GM21737 (cell line): Measurements from ENCODE around the gene PGM2L1.
"Not testable (repeated sequence)": the region's sequence is repeated elsewhere in the genome, so short reads cannot be mapped to it uniquely, and the experiment has no call there.

ENCODE experiments used
- ATAC-seq: cut with Tn5 transposase; IDR thresholded peaks from one replicate; pipeline ENCODE4 v1.9.1; 2021; ENCODE audit warnings: mild to moderate bottlenecking, moderate library complexity; ENCODE audit not compliant: unreplicated experiment

The PGM2L1 gene

DNA sequence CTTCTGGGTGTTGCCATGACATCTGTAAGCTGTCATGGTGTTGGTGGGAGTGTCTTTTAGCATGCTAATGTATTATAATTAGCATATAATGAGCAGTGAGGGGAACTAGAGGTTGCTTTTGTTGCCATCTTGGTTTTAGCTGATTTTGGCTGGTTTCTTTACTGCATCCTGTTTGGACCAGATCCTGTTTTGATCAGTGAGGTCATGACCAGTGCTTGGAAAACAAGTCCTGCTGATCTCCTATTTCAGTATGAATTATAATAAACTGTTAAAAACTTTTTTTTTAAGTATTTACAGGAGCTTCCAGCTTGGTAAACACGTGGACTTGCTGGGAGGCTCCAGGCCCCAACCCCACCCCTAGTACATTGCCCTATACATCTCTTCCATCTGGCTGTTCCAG, 56.3 kb downstream of the PGM2L1 start:
- no peak for ATAC-seq

DNA sequence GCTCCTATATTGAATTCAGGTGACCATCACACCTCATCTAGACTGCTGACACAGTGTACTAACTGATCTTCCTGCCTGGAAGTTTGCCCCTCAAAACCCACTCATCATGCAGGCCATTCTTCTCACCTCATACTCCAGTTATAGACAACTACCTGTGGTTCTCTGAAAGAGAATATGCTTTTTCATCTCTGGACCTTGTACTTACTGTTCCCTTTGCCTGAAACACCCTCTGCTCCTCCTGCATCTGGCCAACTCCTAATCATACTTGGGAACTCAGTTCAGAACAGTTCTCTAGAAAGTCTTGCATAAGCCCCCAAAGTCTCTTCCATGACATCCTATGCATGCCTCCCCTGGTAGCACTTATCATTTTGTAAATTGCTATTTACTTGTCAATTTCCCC, 58.6 kb downstream of the PGM2L1 start:
- no peak for ATAC-seq

DNA sequence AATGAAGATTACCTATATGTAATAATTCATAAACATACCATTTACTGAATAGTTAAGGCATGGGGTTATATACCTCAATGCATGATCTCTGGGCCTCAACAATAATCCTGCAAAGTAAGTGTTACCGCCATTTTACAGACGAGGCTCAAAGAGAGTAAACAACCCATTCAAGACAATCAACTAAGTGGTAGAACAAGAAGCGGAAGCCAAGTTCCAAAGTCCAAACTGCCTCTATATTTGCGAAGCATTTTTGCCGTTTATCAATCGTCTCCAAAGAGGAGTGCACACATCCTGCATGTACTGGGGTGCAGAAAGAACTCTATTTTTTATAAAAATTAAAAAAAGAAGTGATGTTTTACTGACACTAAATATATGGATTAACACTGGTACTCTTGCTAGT, 59.3 kb downstream of the PGM2L1 start:
- ATAC-seq = no peak

GRCh38 chr11:74333193-74333592, 65.0 kb downstream of the PGM2L1 start:
- ATAC-seq = no peak

- ATAC-seq = no peak
Measured at GRCh38 chr11:74332291-74332690, 65.9 kb downstream of the PGM2L1 start.

DNA sequence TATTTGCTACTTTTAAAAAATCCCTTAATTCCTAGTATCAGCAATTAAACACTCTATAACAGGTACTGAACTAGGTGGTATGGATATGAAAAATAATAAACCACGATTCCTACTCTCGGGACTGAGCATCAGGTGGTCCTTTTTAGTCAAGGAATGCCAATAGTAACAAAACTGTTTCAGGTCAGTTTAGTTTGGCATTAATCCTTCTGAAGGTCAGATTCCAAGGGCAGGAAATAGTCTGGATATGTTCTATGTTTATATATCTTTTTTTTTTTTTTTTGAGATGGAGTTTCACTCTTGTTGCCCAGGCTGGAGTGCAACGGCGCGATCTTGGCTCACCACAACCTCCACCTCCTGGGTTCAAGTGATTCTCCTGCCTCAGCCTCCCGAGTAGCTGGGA, 67.2 kb downstream of the PGM2L1 start:
- not testable (repeated sequence) for ATAC-seq

GRCh38 chr11:74330075-74330858, 68.0 kb downstream of the PGM2L1 start:
- no peak for ATAC-seq

GRCh38 chr11:74327076-74327475, 71.2 kb downstream of the PGM2L1 start:
- ATAC-seq = no peak

- ATAC-seq = no peak
Measured at GRCh38 chr11:74326665-74327064, 71.6 kb downstream of the PGM2L1 start.

DNA sequence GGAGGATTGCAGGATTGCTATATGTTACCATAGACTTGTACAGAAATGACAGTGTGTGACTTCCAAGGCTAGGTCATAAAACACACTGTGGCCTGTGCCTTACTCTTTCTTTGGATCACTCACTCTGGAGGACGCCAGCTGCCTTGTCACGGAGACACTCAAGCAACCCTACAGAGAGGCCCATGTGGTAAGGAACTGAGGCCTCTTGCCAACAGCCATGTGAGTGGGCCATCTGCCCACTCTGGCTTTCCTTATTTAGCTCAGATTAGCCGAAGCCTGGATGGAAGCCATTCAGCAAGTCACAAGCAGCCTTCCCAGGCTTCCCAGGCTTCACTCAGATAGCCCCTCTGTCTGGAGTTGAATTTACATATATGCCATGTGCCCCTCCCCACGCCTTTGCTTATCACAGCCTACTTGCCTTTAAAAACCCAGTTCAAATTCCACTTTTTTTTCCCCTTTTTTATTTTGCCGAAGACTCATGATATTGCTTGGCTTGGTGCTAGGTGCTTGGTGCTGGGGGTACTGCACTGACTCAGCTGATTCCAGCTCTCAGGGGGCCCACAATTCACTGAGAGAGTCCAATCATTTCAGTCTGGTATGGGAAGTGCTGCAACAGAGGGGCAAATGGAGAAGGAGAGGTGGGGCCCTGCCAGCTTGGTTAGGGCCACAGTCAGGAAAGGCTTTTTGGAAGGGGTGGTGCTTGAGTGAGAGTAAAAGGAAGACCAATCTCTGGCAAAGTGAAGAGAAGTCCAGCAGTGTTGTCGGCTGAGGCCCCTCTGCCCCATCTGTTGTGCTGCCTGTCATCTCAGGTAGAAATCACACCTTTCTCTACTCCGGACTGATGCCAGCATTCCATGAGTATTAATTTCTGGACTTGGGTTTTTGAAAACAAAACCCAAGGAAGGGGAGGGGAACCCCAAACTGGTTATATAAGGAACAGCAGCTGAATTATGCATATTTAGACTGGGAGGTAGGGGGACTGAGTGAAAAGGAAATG, 72.3 kb downstream of the PGM2L1 start:
- ATAC-seq = no peak

- no peak for ATAC-seq
Measured at GRCh38 chr11:74322667-74323066, 75.6 kb downstream of the PGM2L1 start.

GRCh38 chr11:74321487-74322188, 76.6 kb downstream of the PGM2L1 start:
- ATAC-seq = no peak

DNA sequence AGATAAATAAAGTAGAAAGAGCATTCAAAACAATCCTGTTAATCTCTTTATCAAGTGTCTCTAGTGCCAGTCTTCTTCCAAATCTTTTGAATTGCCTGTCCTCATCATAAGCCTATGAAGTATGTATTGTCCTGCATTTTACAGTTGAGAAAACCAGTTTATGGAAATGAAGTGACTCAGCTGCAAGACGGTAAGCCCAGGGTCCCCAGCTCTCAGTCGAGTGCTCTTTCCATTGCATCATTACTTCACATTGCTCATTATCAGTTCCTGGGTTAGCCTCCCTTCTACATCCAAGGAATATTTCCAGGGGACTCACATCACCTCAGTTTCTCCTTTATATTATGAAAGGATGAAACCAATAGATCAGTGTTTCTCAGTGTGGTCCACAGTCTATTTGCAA, 77.7 kb downstream of the PGM2L1 start:
- ATAC-seq = no peak

DNA sequence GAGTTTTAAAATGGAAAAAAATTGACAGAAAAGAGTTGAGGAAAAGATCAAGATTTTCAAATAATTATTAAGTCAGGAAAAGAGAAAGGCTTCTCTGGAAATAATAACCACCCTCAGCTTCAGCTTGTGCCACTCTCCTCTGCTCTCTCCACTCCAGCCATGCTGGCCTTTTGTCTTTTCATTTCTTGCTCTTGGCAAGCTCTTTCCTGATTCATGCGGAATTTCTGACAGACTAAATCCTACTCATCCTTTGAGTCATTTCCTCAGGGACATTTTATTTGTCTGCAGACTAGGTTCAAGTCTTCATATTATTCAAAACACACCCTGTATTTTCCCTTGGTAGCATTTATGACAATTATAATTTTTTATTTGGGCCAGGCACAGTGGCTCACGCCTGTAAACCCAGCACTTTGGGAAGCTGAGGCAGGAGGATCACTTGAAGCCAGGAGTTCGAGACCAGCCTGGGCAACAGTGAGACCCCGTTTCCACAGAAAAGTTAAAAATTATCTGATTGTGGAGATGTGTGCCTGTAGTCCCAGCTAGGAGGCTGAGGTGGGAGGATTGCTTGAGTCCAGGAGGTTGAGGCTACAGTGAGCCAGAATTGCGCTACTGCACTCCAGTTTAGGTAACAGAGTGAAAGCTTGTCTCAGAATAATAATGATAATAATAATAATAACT, 79.0 kb downstream of the PGM2L1 start:
- no peak for ATAC-seq

DNA sequence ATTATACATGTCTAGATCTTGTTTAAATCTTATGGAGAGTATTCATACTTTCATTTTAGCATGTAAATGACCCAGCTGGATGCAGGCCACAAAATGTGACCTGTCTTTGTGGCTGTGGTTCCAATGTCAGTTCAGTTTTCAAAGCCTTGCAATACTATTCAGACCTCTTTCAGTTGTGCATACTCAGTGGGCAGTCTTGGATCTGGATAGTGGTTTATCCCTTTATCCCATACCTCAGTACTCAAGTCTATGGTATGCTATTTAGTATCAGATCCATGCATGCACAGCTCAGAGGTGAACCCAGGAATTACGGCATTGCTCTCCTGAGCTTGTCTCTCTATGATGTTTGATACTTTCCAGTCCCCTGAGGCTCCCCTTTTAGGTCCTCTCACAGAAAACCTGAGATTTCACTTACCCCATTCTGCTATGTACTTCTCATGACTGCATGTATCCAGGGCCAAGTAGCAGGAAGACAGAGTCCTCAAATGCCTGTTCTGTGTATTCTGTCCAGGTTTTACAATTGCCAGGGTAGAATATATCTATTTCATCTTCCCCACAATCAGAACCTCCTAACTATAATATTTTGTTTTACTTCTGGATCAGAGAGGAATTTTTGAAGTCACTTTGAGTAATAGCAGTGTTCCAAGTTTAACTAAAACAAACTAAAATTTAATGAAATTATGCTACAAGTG, 79.8 kb downstream of the PGM2L1 start:
- no peak for ATAC-seq

GRCh38 chr11:74316772-74317505, 81.3 kb downstream of the PGM2L1 start:
- ATAC-seq = no peak

DNA sequence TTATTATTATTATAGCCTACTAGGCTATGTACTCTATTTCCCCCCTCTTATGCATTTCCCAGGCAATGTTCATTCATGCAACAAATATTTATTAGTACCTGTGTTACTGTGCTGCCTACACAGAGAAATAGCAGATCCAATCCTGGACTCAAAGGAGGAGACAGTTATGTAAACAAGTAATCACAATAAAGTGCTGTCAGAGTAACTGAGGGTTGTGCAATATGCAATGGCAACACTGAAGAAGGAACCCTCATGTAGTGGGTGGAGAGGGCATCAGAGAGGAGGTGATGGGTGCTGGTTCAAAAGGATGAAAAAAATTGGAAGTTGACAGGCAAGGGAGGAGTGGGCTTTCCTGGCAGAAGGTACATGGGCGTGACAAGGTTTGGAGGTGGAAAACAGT, 85.9 kb downstream of the PGM2L1 start:
- no peak for ATAC-seq

- ATAC-seq = no peak
Measured at GRCh38 chr11:74311352-74311926, 86.8 kb downstream of the PGM2L1 start, which contains the start of gene P4HA3. Gene P4HA3 (minus strand): TSS chr11:74311640. CDS start chr11:74311611, 29 bp downstream.

DNA sequence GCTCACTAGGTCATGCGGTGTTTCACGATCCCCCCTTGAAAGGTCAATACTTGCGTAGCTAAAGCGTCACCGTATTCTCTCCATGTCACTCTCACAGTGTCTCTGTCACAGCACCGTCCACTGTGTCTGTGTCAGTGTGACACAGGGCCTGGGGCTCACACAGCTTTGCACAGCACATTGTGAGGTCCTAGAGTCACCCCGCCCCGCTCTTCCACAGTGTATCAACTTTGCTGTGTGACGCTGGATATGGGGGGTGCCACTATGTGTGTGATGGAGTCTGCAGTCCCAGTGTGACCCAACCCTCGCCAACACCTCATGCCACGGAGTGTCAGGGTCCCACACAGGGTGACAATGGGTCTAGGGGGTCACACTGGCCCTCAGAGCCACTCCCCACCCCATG, 87.4 kb downstream of the PGM2L1 start:
- ATAC-seq = no peak
